Measurements from ENCODE around the gene EFCAB11.

- TF ChIP-seq CTCF (IDR thresholded peaks at IDR 0.05) (no peak), POLR2A (IDR thresholded peaks at IDR 0.05) (no peak)
Measured at GRCh38 chr14:89775151-89775550, 179.4 kb downstream of the EFCAB11 start.
